Stomach (tissue), 4 donors: ENCODE results near the gene MTG1.

ENCODE experiments used
- CTCF ChIP-seq, 7 experiments: fragments of 450-650 bp in 4 of 7; fragments of 200-600 bp in 3 of 7; sonication (generic) in 3 of 7; IDR thresholded peaks; one replicate each; pipeline ENCODE4 v1.5.1; 2016 to 2019; ENCODE audit warnings: antibody characterized with exemption in 7 of 7, control low read depth in 2 of 7, mild to moderate bottlenecking in 1 of 7
- EP300 ChIP-seq: sonication (generic); formaldehyde crosslinking; IDR thresholded peaks from one replicate; pipeline ENCODE4 v1.6.1; 2017; ENCODE audit warnings: antibody characterized with exemption
- POLR2A ChIP-seq, 4 donors: fragments of 450-650 bp; IDR thresholded peaks; one replicate each; pipeline ENCODE4 v1.6.1; 2016; ENCODE audit warnings: antibody characterized with exemption in 4 of 4, control low read depth in 2 of 4, mild to moderate bottlenecking in 1 of 4, moderate library complexity in 1 of 4
- POLR2AphosphoS5 ChIP-seq, 3 donors: sonication (generic); formaldehyde crosslinking; IDR thresholded peaks; one replicate each; pipeline ENCODE4 v1.6.1; 2016; ENCODE audit warnings: antibody characterized with exemption in 3 of 3

- no peak for TF ChIP-seq CTCF (IDR thresholded peaks at IDR 0.05)
- TF ChIP-seq POLR2A (IDR thresholded peaks at IDR 0.05), result no peak
- TF ChIP-seq POLR2AphosphoS5 (IDR thresholded peaks at IDR 0.05), result no peak
- no peak for TF ChIP-seq EP300
Observed at GRCh38 chr10:133385214-133385613, 8.7 kb upstream of the MTG1 start.
